Stimulated activated CD8-positive, alpha-beta memory T cell treated with anti-CD3 and anti-CD28 coated beads, Interleukin-15, amount 100 ng/mL, for 4 hours (primary cell): ENCODE data around the gene PRKN.

Experiments used
- DNase-seq, 2 donors: peaks; one replicate each; pipeline ENCODE4 v3.0.0-alpha.2; 2020; ENCODE audit warnings: low read depth in 2 of 2

The PRKN gene

GRCh38 chr6:162063666-162064065 is 663.9 kb downstream of the PRKN start:
- no peak for DNase-seq

- DNase-seq = no peak
Measured at GRCh38 chr6:162058281-162058875, 669.2 kb downstream of the PRKN start.

GRCh38 chr6:162056745-162057144 is 670.8 kb downstream of the PRKN start:
- no peak for DNase-seq

- no peak for DNase-seq
Measured at GRCh38 chr6:162056061-162056460, 671.5 kb downstream of the PRKN start.

- DNase-seq = no peak
Measured at GRCh38 chr6:162055365-162055764, 672.2 kb downstream of the PRKN start.

GRCh38 chr6:162053084-162053483 is 674.5 kb downstream of the PRKN start:
- DNase-seq = no peak

- no peak for DNase-seq
Measured at GRCh38 chr6:162050579-162050978, 677.0 kb downstream of the PRKN start.

GRCh38 chr6:162046324-162046723 is 681.2 kb downstream of the PRKN start:
- DNase-seq = no peak

GRCh38 chr6:162032620-162033019 is 694.9 kb downstream of the PRKN start:
- DNase-seq = no peak

- DNase-seq = no peak
Measured at GRCh38 chr6:162029873-162030576, 697.5 kb downstream of the PRKN start.

- DNase-seq = no peak
Measured at GRCh38 chr6:162026843-162027242, 700.7 kb downstream of the PRKN start.

GRCh38 chr6:162026031-162026430 is 701.5 kb downstream of the PRKN start:
- DNase-seq = no peak

- DNase-seq = no peak
Measured at GRCh38 chr6:162019349-162019748, 708.2 kb downstream of the PRKN start.

GRCh38 chr6:162017536-162017935 is 710.0 kb downstream of the PRKN start:
- no peak for DNase-seq

- DNase-seq = no peak
Measured at GRCh38 chr6:162014069-162014811, 713.3 kb downstream of the PRKN start.

- no peak for DNase-seq
Measured at GRCh38 chr6:162005372-162005771, 722.2 kb downstream of the PRKN start.

- no peak for DNase-seq
Measured at GRCh38 chr6:161996783-161997182, 730.8 kb downstream of the PRKN start.

GRCh38 chr6:161985876-161986423 is 741.6 kb downstream of the PRKN start:
- no peak for DNase-seq

GRCh38 chr6:161984713-161985112 is 742.9 kb downstream of the PRKN start:
- DNase-seq = no peak

- DNase-seq = no peak
Measured at GRCh38 chr6:161976553-161976952, 751.0 kb downstream of the PRKN start.

GRCh38 chr6:161973064-161973463 is 754.5 kb downstream of the PRKN start:
- no peak for DNase-seq

GRCh38 chr6:161971043-161971442 is 756.5 kb downstream of the PRKN start:
- DNase-seq = no peak
